Osteoblast (primary cell): ENCODE data around the gene AOPEP. TPM values are rescaled to one million over a fixed set of nuclear protein-coding genes. Genes with fewer than 3 reads are reported as not detected.

ENCODE experiments used
- DNase-seq: peaks from one replicate; pipeline ENCODE4 v3.0.0; 2011; ENCODE audit warnings: low spot score, mixed read lengths; ENCODE audit not compliant: insufficient read length; ENCODE audit errors: missing footprints
- H2AFZ ChIP-seq: 2 replicates; pipeline ENCODE4 v1.6.0; 2011; ENCODE audit warnings: mild to moderate bottlenecking, low read length
- H3K27ac ChIP-seq: 2 replicates; pipeline ENCODE4 v1.5.1; 2011; ENCODE audit warnings: mild to moderate bottlenecking, low read depth, low read length, moderate library complexity
- H3K27me3 ChIP-seq: 2 replicates; pipeline ENCODE4 v1.6.0; 2012; ENCODE audit warnings: mild to moderate bottlenecking, control low read depth, inconsistent platforms, low read length, moderate library complexity; ENCODE audit not compliant: insufficient read depth
- H3K36me3 ChIP-seq: 2 replicates; pipeline ENCODE4 v1.5.1; 2011; ENCODE audit warnings: mild to moderate bottlenecking, low read length, control low read depth, moderate library complexity; ENCODE audit not compliant: insufficient read depth
- H3K4me1 ChIP-seq: 2 replicates; pipeline ENCODE4 v1.5.1; 2011; ENCODE audit warnings: mild to moderate bottlenecking, low read length, control low read depth, moderate library complexity; ENCODE audit not compliant: insufficient read depth
- H3K4me2 ChIP-seq: 2 replicates; pipeline ENCODE4 v1.6.0; 2011; ENCODE audit warnings: mild to moderate bottlenecking, low read length; ENCODE audit not compliant: insufficient read depth
- H3K4me3 ChIP-seq: fragments of 200-600 bp; sonication (generic); 3 replicates; pipeline ENCODE4 v1.5.1; 2012; ENCODE audit warnings: mild to moderate bottlenecking, low read length, inconsistent platforms; ENCODE audit not compliant: insufficient read depth
- H3K79me2 ChIP-seq: 2 replicates; pipeline ENCODE4 v1.6.0; 2012; ENCODE audit warnings: mild to moderate bottlenecking, low read length, control low read depth, inconsistent platforms; ENCODE audit not compliant: insufficient read depth
- H3K9me3 ChIP-seq: 2 replicates; pipeline ENCODE4 v1.5.1; 2011; ENCODE audit warnings: low read depth, low read length, control low read depth
- H4K20me1 ChIP-seq: 2 replicates; pipeline ENCODE4 v1.6.0; 2012; ENCODE audit warnings: mild to moderate bottlenecking, low read length, control low read depth; ENCODE audit not compliant: insufficient read depth
- CTCF ChIP-seq: IDR thresholded peaks from 2 replicates; pipeline ENCODE4 v1.5.1; 2011; ENCODE audit warnings: mild to moderate bottlenecking, low read depth, low read length, moderate library complexity; ENCODE audit errors: extremely low read depth
- total RNA-seq: library from RNA; depleted of rRNA; stranded (reverse); fragments of >200 nt; gene quantifications from 2 replicates; pipeline ENCODE4 v1.2.3, GENCODE V29; 2012

Gene AOPEP
- total RNA-seq, 1 donor = 131 TPM

GRCh38 chr9:94714494-94714893, 12.0 kb upstream of the AOPEP start:
- Histone ChIP-seq H3K36me3 (no peaks in the 10 kb centered on the region), H3K9me3 (no peaks in the 10 kb centered on the region), H2AFZ (no peak overlapping the region), H4K20me1 (no peaks in the 10 kb centered on the region), H3K4me3 (no peak overlapping the region), H3K4me1 (peaks cover 4% of the 10 kb centered on the region), H3K27me3 (peaks cover 6% of the 10 kb centered on the region), H3K79me2 (no peaks in the 10 kb centered on the region), H3K27ac (no peak overlapping the region), H3K4me2 (no peak overlapping the region)
- TF ChIP-seq CTCF = no peak
- peak; percentile 82 for DNase-seq

GRCh38 chr9:94717761-94718160, 8.7 kb upstream of the AOPEP start:
- H3K36me3 ChIP-seq = no peaks in the 10 kb centered on the region

GRCh38 chr9:94718936-94719335, 7.6 kb upstream of the AOPEP start:
- Histone ChIP-seq H3K9me3 (no peaks in the 10 kb centered on the region), H3K36me3 (no peaks in the 10 kb centered on the region), H3K27me3 (no peaks in the 10 kb centered on the region), H3K4me1 (peaks cover 4% of the 10 kb centered on the region), H3K79me2 (no peaks in the 10 kb centered on the region), H2AFZ (peak overlapping the region; percentile 48), H3K4me2 (no peak overlapping the region), H3K4me3 (no peak overlapping the region), H3K27ac (no peak overlapping the region), H4K20me1 (no peaks in the 10 kb centered on the region)
- TF ChIP-seq CTCF = no peak
- no peak for DNase-seq

More at GRCh38 chr9:94717761-94718160, 8.7 kb upstream of the AOPEP start:
- DNase-seq = no peak
- H3K4me1 ChIP-seq = peaks cover 4% of the 10 kb centered on the region
- no peak overlapping the region for H3K4me2 ChIP-seq
- H2AFZ ChIP-seq = peak overlapping the region; percentile 77
- H3K9me3 ChIP-seq = no peaks in the 10 kb centered on the region
- H3K27ac ChIP-seq = no peak overlapping the region
- no peak for TF ChIP-seq CTCF
- no peaks in the 10 kb centered on the region for H3K79me2 ChIP-seq
- H3K4me3 ChIP-seq = no peak overlapping the region
- no peaks in the 10 kb centered on the region for H4K20me1 ChIP-seq
- H3K27me3 ChIP-seq = peaks cover 2% of the 10 kb centered on the region

- no peaks in the 10 kb centered on the region for H3K79me2 ChIP-seq
- no peaks in the 10 kb centered on the region for H3K9me3 ChIP-seq
- no peak for DNase-seq
- no peak overlapping the region for H3K27ac ChIP-seq
- H2AFZ ChIP-seq = no peak overlapping the region
- TF ChIP-seq CTCF = no peak
- no peak overlapping the region for H3K4me3 ChIP-seq
- no peaks in the 10 kb centered on the region for H3K27me3 ChIP-seq
- H3K4me2 ChIP-seq = no peak overlapping the region
- no peaks in the 10 kb centered on the region for H3K36me3 ChIP-seq
- H4K20me1 ChIP-seq = no peaks in the 10 kb centered on the region
- peaks cover 10% of the 10 kb centered on the region for H3K4me1 ChIP-seq
Observed at GRCh38 chr9:94719878-94720277, 6.6 kb upstream of the AOPEP start.
